GM13977 (cell line): ENCODE measurements around the gene PHACTR1.

Source experiments
- DNase-seq: peaks from one replicate; pipeline ENCODE4 v3.0.0; 2012; ENCODE audit warnings: low spot score
- CTCF ChIP-seq: IDR thresholded peaks from 2 replicates; pipeline ENCODE4 v1.5.1; 2012; ENCODE audit warnings: mild to moderate bottlenecking, control low read depth; ENCODE audit not compliant: insufficient read depth; ENCODE audit errors: extremely low read depth, missing control alignments
- in situ Hi-C: fragments of 300-500 bp; cut with MboI; formaldehyde crosslinking; loops from one replicate; pipeline ENCODE4 v1.12.0; 2022; ENCODE audit warnings: low sequenced_read_pairs, low pct_unique_long_range_greater_than_20kb, mixed read lengths, inconsistent platforms; ENCODE audit not compliant: unreplicated experiment

PHACTR1 gene

GRCh38 chr6:12716298-12716916, at the start of gene PHACTR1:
Gene PHACTR1, plus strand, starts transcription at chr6:12716767.
- DNase-seq: no peak
- no peak for TF ChIP-seq CTCF
- in situ Hi-C loops: no loop called here

DNA sequence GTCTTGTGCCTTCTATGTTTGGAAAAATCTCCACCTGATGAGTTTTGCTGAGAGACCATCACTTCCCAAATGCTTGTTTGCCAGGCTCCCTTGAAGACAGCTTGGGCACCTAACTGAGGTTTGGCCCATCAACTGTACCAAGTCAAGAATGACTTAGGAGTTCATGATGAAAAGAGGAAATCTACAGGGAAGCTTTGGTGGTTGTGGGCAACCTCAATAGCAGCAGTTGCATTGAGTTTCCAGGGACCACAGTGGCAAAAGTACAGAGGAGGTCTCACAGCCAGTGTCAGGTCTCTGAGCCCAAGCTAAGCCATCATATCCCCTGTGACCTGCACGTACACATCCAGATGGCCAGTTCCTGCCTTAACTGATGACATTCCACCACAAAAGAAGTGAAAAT, 49.7 kb upstream of the PHACTR1 start:
- in situ Hi-C loops: no loop called here
- no peak for DNase-seq
- TF ChIP-seq CTCF: no peak

- DNase-seq: no peak
- TF ChIP-seq CTCF: no peak
- in situ Hi-C loops: no loop called here
Measured at GRCh38 chr6:12675931-12676330, 40.6 kb upstream of the PHACTR1 start.

- in situ Hi-C loops: no loop called here
- no peak for TF ChIP-seq CTCF
- DNase-seq: no peak
Measured at GRCh38 chr6:12679341-12679740, 37.2 kb upstream of the PHACTR1 start.

DNA sequence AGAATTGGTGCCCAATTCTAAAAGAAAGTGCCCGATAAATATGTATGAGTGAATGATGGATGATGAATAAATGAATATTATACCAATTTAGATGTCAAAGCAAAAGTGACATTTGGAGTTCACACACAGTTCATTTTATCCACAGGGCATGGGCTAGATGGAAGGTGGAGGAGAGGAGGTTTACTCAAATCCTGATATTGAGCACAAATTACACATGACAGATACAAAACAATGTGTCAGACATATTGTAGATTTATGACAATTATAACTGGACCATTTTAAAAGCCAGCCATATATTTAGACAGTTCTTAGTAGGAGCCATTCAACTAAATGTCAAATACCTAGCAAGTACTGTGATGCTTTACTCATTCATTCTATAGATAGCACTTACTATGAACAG, 23.4 kb upstream of the PHACTR1 start:
- no peak for DNase-seq
- in situ Hi-C loops: no loop called here
- TF ChIP-seq CTCF: no peak

DNA sequence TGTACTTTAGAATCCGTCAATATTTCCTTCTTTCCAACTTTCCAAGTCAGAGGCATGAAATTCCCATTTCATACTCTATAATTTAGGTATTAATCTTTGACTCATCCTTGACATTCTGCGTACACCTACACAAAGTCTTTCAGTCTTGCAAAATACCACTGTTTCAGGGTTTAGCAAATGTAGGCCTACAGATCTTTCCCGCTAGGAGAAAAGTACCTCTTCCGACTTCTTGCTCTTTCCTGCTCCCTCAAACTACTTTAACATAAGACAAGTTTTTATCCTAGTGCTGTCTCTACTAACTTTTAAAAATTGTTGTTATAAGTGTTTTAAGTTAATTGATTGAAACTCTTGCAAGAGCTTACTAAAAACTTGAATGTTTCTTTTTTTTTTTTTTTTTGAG, 18.3 kb upstream of the PHACTR1 start:
- in situ Hi-C loops: no loop called here
- no peak for TF ChIP-seq CTCF
- DNase-seq: no peak

DNA sequence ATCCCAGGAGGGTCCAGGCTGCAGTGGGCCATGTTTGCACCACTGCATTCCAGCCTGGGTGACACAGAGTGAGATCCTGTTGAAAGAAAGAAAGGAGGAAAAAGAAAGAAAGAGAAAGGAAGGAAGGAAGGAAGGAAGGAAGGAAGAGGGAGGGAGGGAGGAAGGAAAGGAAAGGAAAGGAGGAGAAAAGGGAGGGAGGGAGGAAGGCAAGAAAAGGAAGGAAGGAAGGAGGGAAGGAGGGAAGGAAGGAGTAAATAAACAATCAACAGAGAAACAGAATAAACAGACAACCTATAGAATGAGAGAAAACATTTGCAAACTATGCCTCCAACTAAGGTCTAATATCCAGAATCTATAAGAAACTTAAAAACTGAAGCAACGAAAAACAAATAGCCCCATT, 11.6 kb upstream of the PHACTR1 start:
- no peak for DNase-seq
- in situ Hi-C loops: no loop called here
- no peak for TF ChIP-seq CTCF
